PFSK-1 (cell line): Measurements from ENCODE around the gene PTGES3.

Experiments used
- FOXP2 ChIP-seq: optimal IDR thresholded peaks from 2 replicates; pipeline ENCODE3; 2011; ENCODE audit warnings: borderline replicate concordance, control low read depth, inconsistent platforms; ENCODE audit not compliant: insufficient read depth; ENCODE audit errors: extremely low read length, extremely low read depth
- POLR2AphosphoS5 ChIP-seq: IDR thresholded peaks from 2 replicates; pipeline ENCODE4 v1.6.1; 2012; ENCODE audit warnings: low read depth, mild to moderate bottlenecking, control low read depth, low read length, moderate library complexity
- REST ChIP-seq, 2 experiments: IDR thresholded peaks; 2 replicates each; pipeline versions ENCODE4 v1.6.1 to v1.8.0; 2011 to 2012; ENCODE audit warnings: low read depth in 2 of 2, low read length in 2 of 2, control low read depth in 1 of 2, inconsistent platforms in 1 of 2, mild to moderate bottlenecking in 1 of 2, moderate library complexity in 1 of 2; ENCODE audit not compliant: insufficient read depth in 1 of 2
- SIN3A ChIP-seq: IDR thresholded peaks from 2 replicates; pipeline ENCODE4 v1.6.1; 2012; ENCODE audit warnings: mild to moderate bottlenecking, low read length, moderate library complexity, borderline replicate concordance; ENCODE audit not compliant: insufficient read depth
- TAF1 ChIP-seq: IDR thresholded peaks from 2 replicates; pipeline ENCODE4 v1.6.1; 2012; ENCODE audit warnings: low read length, control low read depth, borderline replicate concordance; ENCODE audit not compliant: insufficient read depth

The PTGES3 gene

GRCh38 chr12:56633468-56634241 is 54.4 kb downstream of the PTGES3 start:
- TF ChIP-seq POLR2AphosphoS5, result no peak
- no peak for TF ChIP-seq SIN3A
- TF ChIP-seq FOXP2, result no peak
- TF ChIP-seq TAF1, result no peak
- no peak for TF ChIP-seq REST (IDR thresholded peaks at IDR 0.05; ENCODE audit: insufficient read depth in 1 of 2, low read depth in 2 of 2, low read length in 2 of 2)

- no peak for TF ChIP-seq FOXP2
- TF ChIP-seq SIN3A, result no peak
- no peak for TF ChIP-seq TAF1
Observed at GRCh38 chr12:56632701-56633467, 55.2 kb downstream of the PTGES3 start.

- no peak for TF ChIP-seq TAF1
- TF ChIP-seq REST (IDR thresholded peaks at IDR 0.05; ENCODE audit: insufficient read depth in 1 of 2, low read depth in 2 of 2, low read length in 2 of 2), result no peak
- no peak for TF ChIP-seq SIN3A
- no peak for TF ChIP-seq POLR2AphosphoS5
- no peak for TF ChIP-seq FOXP2
Observed at GRCh38 chr12:56631790-56632700, 56.0 kb downstream of the PTGES3 start.

GRCh38 chr12:56630180-56630632 is 57.9 kb downstream of the PTGES3 start, which contains the start of gene BAZ2A:
TSS of gene BAZ2A (minus strand) at chr12:56630326. CDS start at chr12:56617530, 12,796 bp downstream.
- peak; percentile 91 for TF ChIP-seq FOXP2
- TF ChIP-seq TAF1, result no peak
- peak; percentile 18; the same call in 1 of the 2 replicates for TF ChIP-seq POLR2AphosphoS5
- peak; percentile 70; the same call in 1 of the 2 replicates for TF ChIP-seq SIN3A
- TF ChIP-seq REST (IDR thresholded peaks at IDR 0.05; ENCODE audit: insufficient read depth in 1 of 2, low read depth in 2 of 2, low read length in 2 of 2), result no peak
